Renal cortex interstitium (tissue), 11 donors: ENCODE results near the gene GGA1. TPM values are rescaled to one million over a fixed set of nuclear protein-coding genes. Genes with fewer than 3 reads are reported as not detected.
A peak's percentile ranks its signal among the peaks of the same experiment; 100 is the strongest.
"Not testable (repeated sequence)": the region's sequence is repeated elsewhere in the genome, so short reads cannot be mapped to it uniquely, and the experiment has no call there.

Source experiments
- DNase-seq, 11 donors: peaks; one replicate each; pipeline ENCODE4 v3.0.0-alpha.2; 2013; ENCODE audit warnings: low read depth in 9 of 11, low spot score in 4 of 11; ENCODE audit errors: extremely low read depth in 1 of 11
- polyA plus RNA-seq, 3 donors: library from polyadenylated mRNA; unstranded; fragments of 120-200 nt; gene quantifications; one replicate each; pipeline ENCODE4 v1.2.1, GENCODE V29; 2013; ENCODE audit not compliant: insufficient read length in 3 of 3

Gene GGA1
- polyA plus RNA-seq, 3 donors, result 46.3 to 83.9 (median 57.4) TPM

DNA sequence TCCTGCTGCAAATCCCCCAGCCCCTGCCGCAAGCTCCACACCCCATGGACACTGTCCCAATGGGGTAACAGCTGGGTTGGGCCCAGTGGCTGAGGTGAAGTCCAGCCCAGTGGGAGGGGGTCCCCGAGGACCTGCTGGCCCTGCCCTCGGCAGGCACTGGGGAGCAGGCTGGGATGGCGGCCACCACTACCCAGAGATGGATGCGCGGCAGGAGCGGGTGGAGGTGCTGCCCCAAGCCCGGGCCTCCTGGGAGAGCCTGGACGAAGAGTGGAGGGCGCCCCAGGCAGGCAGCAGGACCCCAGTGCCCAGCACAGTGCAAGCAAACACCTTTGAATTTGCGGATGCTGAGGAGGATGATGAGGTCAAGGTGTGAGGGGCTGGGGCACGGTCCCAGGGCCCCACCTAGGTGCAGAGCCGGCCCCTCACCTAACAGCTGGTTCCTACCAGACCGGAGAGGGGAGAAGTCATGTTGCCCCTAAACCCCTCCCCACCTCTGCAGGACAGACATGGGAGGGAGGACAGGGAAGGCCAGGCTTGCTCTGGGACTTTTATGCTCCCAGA is 40.1 kb upstream of the GGA1 start:
- no peak for DNase-seq

DNA sequence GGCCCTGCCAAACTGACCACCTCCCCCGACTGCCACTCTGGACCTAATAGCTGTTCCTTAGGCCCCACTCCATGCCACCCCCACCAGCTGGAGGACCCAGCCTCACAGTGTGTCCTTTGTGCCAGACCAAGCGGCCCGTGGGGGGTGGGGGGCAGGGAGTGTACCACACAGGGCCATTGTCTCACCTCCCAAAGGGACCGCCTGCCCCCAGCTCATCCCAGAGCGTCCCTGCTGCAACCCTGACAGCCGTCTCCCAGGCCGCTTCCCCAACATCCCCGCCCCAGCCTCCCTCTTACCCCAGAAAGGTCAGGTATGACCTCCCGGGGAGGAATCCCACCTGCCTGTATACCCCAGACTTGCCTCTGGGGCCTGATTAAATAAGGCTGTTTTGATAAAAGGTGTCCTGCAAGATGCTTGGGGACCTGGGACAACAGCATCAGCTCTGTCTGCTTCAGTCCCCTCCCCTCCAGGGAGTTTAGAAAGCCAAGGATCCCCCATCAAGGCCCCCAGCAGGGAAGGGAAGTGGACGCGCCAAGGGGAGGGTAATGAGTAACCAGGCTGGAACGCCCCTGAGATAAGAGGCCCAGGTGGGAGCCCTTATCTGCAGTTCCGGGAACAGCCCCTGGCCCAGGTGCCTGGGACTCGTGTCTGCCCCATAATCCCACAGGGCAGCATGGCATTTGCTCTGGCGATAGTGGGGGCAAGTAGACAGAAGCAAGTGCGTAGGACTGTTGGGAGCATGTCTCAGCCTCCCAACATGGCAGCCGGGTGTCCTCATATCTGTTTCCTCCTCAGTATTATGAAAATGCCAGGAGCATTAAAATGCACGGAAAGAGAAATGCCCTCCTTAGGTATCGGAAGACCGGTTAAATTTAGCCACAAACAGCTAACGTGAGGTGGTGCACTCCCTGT is 39.4 kb upstream of the GGA1 start:
- no peak for DNase-seq

DNA sequence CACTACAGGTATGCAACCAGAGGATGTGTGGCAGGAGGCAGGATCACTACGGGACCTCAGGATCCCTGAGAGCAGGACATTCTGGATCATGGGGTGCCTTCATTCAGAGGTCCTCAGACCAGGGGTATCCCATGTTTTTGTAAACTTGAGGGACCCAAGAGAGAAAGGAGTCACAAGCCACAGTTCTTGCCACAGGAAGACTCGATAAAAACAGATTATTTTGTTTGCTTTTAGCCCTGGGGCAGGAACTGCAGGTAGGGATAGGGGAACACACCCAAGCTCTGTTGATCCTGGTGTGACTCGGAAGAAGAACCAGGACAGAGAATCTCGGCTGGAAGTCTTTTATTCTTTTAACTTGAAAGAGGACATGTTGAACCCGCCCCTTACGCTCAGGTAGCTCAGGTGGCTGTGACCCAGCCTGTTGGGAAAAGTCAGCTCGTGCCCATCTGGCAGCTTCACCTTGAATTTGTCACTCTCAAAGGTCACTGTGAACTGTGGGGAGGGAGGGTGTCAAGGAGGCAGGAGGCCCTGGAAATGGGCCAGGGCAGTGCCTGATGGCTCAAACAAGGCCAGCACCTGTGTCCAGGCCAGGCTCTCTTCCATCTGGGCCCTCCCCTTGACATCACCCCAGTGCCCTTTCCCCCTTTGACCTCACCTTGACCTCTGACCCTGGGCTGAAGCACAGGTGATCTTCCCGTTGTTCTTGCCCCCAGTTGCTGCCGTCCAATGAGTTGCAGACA is 38.5 kb upstream of the GGA1 start:
- DNase-seq, result no peak

DNA sequence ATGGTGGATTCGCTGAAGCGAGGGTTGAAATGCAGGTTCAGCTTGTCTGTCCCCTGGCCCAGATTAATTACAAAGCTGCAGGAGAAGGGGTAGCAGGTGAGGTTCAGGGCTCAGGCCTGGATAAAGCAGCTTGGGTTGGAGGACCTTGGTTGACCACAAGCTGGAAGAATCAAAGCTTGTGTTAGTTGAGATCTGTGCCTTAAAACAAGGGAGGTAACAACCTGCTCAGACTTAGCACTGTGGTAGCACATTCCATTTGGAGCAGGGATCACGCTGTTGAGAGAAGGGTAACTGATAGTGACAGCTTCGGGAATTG is 38.0 kb upstream of the GGA1 start:
- no peak for DNase-seq

DNA sequence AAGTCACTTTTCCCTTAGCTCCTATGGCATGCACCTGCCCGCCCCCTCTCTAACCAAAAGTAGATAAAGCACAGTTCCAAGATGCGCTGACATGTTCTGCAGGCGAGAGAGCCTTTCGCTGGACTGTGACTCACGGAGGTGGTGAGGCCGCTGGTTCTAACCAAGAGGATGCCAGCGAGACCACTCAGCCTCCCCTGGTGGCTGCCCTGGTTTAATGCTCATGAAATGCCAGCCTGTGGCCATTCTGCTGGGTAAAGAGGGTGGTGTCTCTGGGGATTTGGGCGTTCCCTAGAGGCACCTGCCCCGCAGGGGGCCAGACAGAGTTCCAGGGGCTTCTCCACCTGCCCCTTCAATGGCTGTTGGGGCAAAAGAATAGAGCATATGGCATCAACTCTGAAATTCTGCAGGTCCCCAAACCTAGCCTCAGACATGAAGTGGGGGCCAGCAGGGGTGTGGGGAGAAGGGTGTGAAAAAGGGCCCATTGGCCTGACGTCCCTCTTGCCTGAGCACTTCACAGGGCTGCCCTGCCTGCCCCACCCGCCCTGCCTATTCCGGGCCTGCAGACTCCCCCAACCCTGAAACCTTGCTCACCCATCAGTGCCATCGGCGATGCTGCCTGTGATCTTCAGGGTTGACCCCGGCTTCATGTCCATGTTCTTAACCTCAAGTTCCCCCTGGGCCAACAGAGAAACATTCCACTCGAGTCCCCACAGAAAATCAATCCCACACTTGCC is 37.2 kb upstream of the GGA1 start:
- DNase-seq, result no peak

DNA sequence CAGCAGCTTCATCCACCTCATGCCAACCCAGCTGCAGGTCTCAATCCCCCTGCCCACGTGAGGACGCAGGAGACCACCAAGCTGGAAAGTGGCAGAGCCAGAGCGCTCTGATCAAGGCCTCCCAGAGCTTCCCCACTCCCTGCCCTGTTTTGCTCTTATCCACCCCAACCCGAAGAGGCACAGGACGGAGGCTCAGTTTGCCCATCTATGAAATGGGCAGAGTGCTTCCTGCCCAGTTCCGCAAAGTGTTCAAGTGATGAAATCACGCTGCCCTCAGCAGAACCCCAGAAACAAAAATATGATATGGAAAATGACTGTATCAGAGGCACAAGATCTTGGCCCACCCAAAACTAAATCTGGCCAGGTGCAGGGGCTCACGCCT is 36.7 kb upstream of the GGA1 start:
- no peak for DNase-seq

DNA sequence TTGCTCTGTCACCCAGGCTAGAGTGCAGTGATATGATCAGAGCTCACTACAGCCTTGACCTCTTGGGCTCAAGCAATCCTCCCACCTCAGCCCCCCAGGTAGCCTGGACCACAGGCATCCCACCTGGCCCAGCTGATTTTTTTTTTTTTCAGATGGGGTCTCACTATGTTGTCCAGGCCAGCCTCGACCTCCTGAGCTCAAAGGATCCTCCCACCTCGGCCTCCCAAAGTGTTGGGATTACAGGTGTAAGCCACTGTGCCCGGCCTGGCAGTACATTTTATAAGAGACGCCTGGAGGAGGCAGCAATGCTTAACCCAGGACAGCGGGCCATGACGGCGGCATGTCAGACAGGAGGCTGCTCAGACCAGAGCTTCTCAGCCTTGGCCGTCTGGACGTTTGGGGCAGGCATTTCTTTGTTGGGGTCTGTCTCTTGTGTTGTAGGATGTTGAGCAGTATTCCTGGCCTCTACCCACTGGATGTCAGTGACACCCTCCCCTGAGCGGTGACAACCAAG is 33.1 kb upstream of the GGA1 start:
- DNase-seq, result no peak

DNA sequence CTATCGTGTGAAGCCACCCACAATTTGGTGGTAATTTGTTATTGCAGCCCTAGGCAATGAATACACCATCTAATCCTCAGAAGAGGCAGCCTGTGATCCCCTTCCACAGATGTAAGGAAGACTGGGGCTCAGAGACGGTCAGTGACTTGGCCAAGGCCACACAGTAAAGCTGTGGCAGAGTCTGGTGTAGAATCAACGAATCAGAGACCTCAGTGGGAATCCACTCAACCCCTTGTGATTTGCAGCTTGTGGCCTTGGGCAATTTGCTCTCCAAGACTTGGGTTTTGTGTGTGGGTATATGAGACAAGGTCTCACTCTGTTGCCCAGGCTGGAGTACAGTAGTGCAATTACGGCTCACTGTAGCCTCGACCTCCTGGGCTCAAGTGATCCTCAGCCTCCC is 30.6 kb upstream of the GGA1 start:
- DNase-seq, result no peak

DNA sequence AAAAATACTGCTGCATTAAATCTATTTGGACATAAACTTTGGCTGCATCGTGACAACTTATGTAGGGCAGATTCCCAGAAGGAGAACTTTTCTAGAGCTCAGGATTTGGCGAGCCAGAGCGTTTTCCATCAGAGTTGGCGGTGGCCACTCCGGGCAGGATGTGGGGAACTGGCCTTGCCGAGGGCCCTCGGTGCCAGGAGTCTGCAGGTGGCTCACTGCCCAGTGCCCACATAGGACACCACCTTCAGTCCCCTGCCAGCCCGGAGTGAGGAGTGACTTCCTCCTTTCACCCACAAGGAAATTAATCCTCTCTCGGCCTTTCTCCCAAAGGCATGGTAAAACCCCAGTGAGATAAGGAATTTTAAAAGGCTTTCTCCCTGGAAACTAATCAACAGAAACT is 27.1 kb upstream of the GGA1 start:
- DNase-seq, result no peak

DNA sequence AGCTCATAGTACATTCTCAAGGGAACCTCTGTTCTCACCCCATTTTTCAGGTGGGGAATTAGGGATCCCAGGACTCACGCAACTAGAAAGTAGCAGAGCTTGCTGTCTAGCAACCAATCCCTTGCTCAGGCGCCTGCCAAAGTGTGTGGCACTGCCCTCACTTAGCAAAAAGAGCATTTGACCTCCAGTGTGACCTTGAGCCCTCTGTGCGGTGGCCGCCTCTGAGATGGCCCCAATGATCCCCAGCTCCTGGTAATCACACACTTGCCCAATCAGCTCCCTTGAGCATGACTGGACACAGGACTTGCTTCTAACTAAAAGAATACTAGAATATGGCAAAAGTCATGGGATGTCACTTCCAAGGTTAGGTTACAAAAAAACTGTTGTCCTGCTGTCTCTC is 26.1 kb upstream of the GGA1 start:
- DNase-seq, result no peak

DNA sequence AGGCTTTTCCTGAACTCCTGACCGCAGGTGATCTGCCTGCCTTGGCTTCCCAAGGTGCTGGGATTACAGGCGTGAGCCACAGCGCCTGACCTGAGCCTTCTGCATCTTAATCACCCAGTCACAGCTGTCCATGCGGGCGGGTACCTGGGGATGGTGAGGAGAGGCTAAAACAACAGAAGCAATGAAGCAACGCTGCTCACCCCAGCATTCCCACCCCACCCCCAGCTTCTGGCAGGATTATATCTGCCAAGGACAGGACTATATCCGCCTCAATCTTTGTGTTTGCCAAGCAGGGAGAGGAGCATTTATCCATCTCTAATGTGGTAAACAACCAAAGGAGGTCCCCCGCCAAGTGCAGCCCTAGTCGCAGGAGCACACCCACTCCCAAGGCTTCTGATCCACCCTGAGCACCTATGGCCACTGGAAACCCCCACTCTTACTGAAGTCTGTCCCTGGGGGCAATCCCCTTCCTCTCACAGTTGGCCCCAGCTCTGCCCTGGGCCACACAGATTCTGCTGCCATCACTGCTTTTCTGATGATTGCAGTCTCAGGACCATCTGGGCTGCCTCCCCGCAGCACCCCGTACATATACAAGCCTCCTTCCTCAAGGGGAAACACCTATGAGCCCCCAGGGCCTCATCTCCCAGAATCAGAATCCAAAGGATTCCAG is 20.0 kb upstream of the GGA1 start:
- DNase-seq, result no peak

DNA sequence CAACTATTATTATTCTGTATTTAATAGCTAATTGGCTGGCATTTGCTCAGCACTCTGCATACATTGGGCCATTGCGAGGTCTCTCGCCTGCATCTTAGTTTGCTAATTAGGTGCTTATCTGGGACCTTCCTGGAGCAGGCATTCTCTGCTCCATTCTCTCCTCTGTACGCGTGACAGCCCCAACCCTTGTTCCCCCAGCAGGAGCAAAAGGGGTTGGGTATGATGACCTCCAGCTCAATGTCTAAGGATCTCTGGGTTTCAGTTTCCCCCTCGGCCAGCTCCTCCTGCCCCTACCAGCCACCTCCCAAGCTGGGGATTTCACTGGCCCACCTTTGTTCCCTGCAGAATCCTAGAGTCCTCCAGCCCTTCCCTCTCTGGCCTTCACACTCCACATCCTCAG is 19.0 kb upstream of the GGA1 start:
- DNase-seq, result no peak

DNA sequence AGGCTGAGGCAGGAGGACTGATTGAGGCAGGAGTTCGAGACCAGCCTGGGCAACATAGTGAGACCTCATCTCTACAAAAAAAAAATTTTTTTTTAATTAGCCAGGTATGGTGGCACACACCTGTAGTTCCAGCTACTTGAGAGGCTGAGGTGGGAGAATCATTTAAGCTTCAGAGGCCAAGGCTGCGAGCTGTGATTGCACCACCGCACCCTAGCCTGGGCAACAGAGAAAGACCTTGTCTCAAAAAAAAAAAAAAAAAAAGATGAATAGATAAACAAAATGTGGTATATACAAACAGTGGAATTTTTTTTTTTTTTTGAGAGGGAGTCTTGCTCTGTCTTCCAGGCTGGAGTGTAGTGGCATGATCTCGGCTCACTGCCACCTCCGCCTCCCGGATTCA is 17.6 kb upstream of the GGA1 start:
- not testable (repeated sequence) for DNase-seq

DNA sequence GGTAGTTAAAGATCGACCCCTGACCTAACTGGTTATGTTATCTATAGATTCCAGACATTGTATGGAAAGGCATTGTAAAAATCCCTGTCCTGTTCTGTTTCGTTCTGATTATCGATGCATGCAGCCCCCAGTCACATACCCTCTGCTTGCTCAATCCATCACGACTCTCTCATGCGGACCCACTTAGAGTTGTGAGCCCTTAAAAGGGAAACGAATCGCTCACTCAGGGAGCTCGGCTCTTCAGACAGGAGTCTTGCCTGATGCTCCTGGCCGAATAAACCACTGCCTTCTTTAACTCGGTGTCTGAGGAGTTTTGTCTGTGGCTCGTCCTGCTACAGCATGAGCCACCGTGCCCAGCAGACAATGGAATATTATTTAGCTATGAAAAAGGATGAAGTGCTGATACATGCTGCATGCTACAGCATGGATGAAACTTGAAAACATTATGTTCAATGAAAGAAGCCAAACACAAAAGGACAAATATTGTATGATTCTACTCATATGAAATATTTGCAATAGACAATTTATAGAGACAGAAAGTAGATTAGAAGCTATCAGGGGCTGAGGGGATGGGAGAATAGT is 16.7 kb upstream of the GGA1 start:
- no peak for DNase-seq

DNA sequence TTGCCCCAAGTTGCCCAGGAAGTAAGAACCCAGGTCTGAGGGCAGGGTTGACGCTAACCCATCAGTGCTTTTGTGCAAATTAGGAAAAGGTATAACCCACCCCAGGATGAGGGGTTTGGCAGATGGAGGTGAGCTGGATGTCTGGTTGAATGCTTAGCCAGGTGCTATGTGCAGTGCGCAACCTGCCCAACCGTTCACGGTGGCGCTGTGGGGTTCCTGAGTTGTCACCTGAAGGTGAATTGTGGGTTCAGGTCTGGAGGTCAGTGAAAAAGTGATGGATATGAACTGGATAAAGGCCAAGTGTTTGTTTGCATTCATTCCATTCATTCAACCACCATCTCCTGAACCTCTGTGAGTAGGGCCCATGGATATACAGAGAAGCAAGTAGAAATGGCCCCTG is 14.4 kb upstream of the GGA1 start:
- DNase-seq, result no peak

DNA sequence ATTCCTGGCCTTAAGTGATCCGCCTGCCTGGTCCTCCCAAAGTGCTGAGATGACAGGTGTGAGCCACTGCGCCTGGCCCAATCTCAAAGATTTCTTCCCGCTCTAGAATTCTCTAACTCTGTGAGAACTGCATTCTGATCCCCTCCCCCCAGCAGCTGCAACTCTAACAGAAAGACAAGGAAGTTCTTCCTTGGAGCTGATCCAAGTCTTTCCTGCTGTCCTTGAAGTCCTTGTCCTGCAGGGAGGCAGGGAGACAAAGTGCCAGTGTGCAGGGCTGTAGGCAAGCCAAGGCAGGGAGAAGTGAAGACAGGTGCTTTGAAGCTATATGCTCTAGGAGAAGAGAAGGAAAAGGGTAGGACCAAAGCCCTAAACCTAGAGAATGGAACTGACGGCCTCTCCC is 9.5 kb upstream of the GGA1 start:
- DNase-seq, result no peak

DNA sequence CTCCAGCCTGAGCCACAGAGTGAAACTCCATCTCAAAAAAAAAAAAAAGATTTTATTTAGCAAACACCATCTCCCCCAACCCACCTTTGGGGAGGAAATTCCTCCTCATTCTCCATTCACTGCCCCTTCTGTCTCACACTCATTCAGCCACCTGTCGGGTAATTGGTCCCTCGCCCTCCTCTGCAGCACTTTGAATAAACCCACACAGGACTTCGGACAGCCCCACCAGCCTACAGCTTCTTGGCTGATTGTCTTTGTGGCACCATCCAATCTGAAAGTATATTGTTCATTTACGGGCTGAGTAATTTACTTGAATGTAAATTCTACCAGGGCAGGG is 7.5 kb upstream of the GGA1 start:
- no peak for DNase-seq

DNA sequence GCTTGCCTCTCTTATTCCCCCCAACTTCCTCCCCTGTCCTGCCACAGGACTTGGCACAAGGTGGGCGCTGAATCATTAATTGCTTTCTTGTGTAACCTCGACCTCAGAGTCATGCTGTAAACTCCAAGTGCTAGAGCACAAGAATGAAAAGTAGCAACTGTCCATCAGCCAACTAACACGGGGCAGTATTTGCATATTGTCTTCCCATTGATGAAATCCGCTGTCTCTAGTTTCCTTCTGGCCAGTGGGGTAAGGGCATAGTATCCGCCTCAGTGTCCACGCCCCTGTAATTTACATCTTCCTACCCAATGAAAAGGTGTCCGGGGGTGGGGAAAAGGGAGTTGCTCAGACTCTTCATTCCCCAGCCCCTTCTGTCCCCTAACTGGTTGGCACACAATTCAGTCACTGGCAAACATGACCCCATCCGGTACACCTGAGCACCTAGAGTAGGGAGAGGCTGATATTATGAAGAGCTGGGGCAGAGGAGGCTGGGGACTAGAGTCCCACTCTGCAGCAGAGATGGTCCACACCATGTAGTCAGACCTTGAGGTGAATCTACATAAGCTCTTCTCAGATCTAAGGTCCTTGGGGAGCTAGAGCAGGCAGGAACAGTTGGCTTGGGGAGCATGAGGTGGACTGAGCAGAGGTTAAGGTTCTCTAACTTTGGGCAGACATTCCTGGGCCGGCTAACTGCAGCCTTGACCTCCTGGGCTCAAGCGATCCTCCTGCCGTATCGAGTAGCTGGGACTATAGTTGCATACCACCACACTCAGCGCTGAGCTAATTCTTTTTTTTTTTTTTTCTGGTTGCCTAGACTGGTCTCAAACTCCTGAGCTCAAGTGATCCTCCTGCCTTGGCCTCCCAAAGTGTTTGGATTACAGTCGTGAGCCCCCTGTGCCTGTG is 6.8 kb upstream of the GGA1 start:
- DNase-seq, result peak in 3 of 11 donors; percentile 83 to 85 (median 84)
